H1 (cell line): ENCODE data around the gene SPATA6L. TPM values are rescaled to one million over a fixed set of nuclear protein-coding genes. Genes with fewer than 3 reads are reported as not detected.

ENCODE experiments used
- EZH2 ChIP-seq: fragments of 200-600 bp; sonication (generic); IDR thresholded peaks from 2 replicates; pipeline ENCODE4 v1.7.1; 2012; ENCODE audit warnings: low read depth, mild to moderate bottlenecking, moderate library complexity, low read length, inconsistent platforms; ENCODE audit not compliant: severe bottlenecking
- HDAC6 ChIP-seq: IDR thresholded peaks from one replicate; pipeline ENCODE4 v1.7.1; 2012; ENCODE audit warnings: low read depth, mild to moderate bottlenecking, inconsistent platforms, low read length, moderate library complexity
- KDM1A ChIP-seq: fragments of 200-600, 300-600 bp; sonication (generic); IDR thresholded peaks from 2 replicates; pipeline ENCODE4 v1.7.1; 2016; ENCODE audit warnings: mild to moderate bottlenecking, low read length, borderline replicate concordance
- KDM5A ChIP-seq: fragments of 200-600 bp; IDR thresholded peaks from 2 replicates; pipeline ENCODE4 v1.7.1; 2012; ENCODE audit warnings: mild to moderate bottlenecking, low read length, inconsistent platforms, mixed read lengths
- SIX5 ChIP-seq: IDR thresholded peaks from 2 replicates; pipeline ENCODE4 v1.6.1; 2011; ENCODE audit warnings: mild to moderate bottlenecking, low read depth, low read length
- ZNF274 ChIP-seq: IDR thresholded peaks from 2 replicates; pipeline ENCODE4 v1.7.0; 2012; ENCODE audit warnings: low read length, borderline replicate concordance; ENCODE audit errors: extremely low read depth
- polyA plus RNA-seq, 7 experiments: library from polyadenylated mRNA; depleted of rRNA in 3 of 7; stranded (reverse) in 5 of 7; unstranded in 2 of 7; fragments of >200 nt in 5 of 7; fragments of 200-250 nt in 2 of 7; gene quantifications; 1 replicate in 5 of 7; 2 replicates in 1 of 7; 4 replicates in 1 of 7; pipeline versions ENCODE4 v1.2.1 to v1.2.3, GENCODE V29; 2011 to 2013; ENCODE audit warnings: missing spikeins in 2 of 7, mixed read lengths in 2 of 7
- total RNA-seq: library from RNA; stranded (reverse); fragmentation: NEBNext Ultra II Directional; extraction: Animal tissue kit (Norgen Biotek cat#: 25700); gene quantifications from 2 replicates; pipeline ENCODE4 v1.2.1, GENCODE V29; 2021

SPATA6L gene
- total and polyA plus RNA-seq, 2 of the 8 experiments (the other 6 are each of a cell fraction or from before 2014, with no cell fraction given): 0.57 to 1.1 TPM

DNA sequence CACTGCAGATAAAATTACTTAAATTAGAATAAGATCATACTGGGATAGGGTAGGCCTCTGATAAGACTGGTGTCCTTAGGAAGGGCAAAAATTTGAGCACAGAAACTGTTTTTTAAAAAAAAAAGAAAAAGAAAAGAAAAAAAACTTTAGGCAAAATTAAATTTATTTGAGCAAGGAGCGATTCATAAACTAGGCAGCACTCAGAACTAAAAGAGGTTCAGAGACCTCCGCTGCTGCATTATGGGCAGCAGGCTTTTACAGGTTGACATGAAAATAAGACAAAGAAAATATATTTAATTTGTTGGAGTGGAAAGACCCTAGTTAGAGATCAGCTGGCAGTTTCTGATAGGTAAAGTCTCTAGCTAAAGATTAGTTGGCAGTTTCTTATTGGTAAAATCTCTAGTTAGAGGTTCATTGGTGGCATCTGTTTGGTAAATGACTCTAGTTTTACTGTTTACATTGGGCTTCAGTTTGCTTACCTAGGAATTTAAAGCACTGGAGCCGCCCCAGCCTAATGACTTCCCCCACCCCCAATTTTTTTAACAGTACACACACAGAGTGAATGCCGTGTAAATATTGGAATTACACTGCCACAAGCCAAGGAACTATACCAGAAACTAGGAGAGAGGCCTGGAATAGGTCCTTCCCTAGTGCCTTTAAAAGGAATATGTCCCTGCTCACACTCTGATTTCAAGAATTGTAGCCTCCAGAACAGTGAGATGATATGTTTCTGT is 8.7 kb downstream of the SPATA6L start (continued):
- TF ChIP-seq ZNF274 (no peak), KDM5A (no peak), HDAC6 (no peak), SIX5 (no peak), EZH2 (no peak), KDM1A (no peak)
